Measurements from ENCODE around the gene INPP5A. TPM values are rescaled to one million over a fixed set of nuclear protein-coding genes. Genes with fewer than 3 reads are reported as not detected.
A peak's percentile ranks its signal among the peaks of the same experiment; 100 is the strongest.

The INPP5A gene
- total and polyA plus RNA-seq, 2 donors (not counting 1 experiment from before 2014, with no cell fraction given): 9.3 to 87.8 TPM

GRCh38 chr10:132783940-132784865, 246.6 kb downstream of the INPP5A start:
- peaks cover 0 to 25% (median 5%) of the 10 kb centered on the region in 4 experiments for H3K27me3 ChIP-seq (replicated peaks in 1 of 4; ENCODE audit: control extremely low read depth in 1 of 4, control insufficient read depth in 3 of 4, insufficient read depth in 4 of 4, low read length in 3 of 4)
- H3K9me3 Mint-ChIP-seq (ENCODE audit: insufficient read depth): no peaks in the 10 kb centered on the region
- intact Hi-C loops (cut with micrococcal nuclease): no loop called here
- 21% methylated on average over 105 of the region's 106 CpGs for WGBS (ENCODE audit: insufficient coverage)
- H2AFZ ChIP-seq (ENCODE audit: insufficient read depth, low read depth, low read length, poor library complexity, severe bottlenecking): no peak overlapping the region
- peak overlapping the region; percentile 54 for H3K4me3 Mint-ChIP-seq
- H3K27me3 Mint-ChIP-seq: peaks cover 12% of the 10 kb centered on the region
- peaks cover 3 to 25% of the 10 kb centered on the region in 2 donors for H3K4me1 ChIP-seq (ENCODE audit: control insufficient read depth in 2 of 2, insufficient read depth in 2 of 2, low read length in 2 of 2)
- H3K4me3 ChIP-seq (ENCODE audit: control extremely low read depth in 1 of 5, extremely low read depth in 1 of 5, insufficient read depth in 1 of 5, low read depth in 2 of 5, low read length in 4 of 5): no peak overlapping the region
- no peak overlapping the region for H3K27ac Mint-ChIP-seq
- no peak overlapping the region for H3K9ac ChIP-seq (ENCODE audit: low read length)
- ChIA-PET CTCF (no interaction called here), POLR2A (no interaction called here)
- H3K4me2 ChIP-seq (replicated peaks; ENCODE audit: low read depth, low read length, poor library complexity, severe bottlenecking): peak overlapping the region; percentile 50
- TF ChIP-seq EZH2 (IDR thresholded peaks at IDR 0.05; ENCODE audit: borderline replicate concordance, insufficient read depth, low read depth, low read length, poor library complexity, severe bottlenecking) (no peak), CTCF (IDR thresholded peaks at IDR 0.05) (no peak)
- no peak overlapping the region for H3K27ac ChIP-seq (ENCODE audit: low read length in 2 of 2)
- H3K9me3 ChIP-seq (ENCODE audit: control extremely low read depth in 1 of 3, control insufficient read depth in 2 of 3, insufficient read depth in 1 of 3, low read length in 2 of 3): peaks cover 0 to 30% (median 0%) of the 10 kb centered on the region in 3 donors
- H3K79me2 ChIP-seq (ENCODE audit: control insufficient read depth, insufficient read depth, low read length): no peaks in the 10 kb centered on the region
- no peaks in the 10 kb centered on the region for H4K20me1 ChIP-seq (ENCODE audit: control insufficient read depth, insufficient read depth, low read length, poor library complexity, severe bottlenecking)
- H3K4me1 Mint-ChIP-seq: peaks cover 9% of the 10 kb centered on the region
- peaks cover 0 to 7% of the 10 kb centered on the region in 2 experiments for H3K36me3 ChIP-seq (replicated peaks in 1 of 2; ENCODE audit: control extremely low read depth in 1 of 2, control insufficient read depth in 1 of 2, extremely low read depth in 1 of 2, insufficient read depth in 2 of 2, low read length in 1 of 2)
- ATAC-seq (ENCODE audit: low read depth): no peak
- DNase-seq: peak; percentile 38
